ENCODE measurements around the gene PRCC. TPM values are rescaled to one million over a fixed set of nuclear protein-coding genes. Genes with fewer than 3 reads are reported as not detected.

Gene PRCC
- polyA plus RNA-seq, 1 donor (not counting 4 experiments of a cell fraction or from before 2014, with no cell fraction given): 40.4 TPM

GRCh38 chr1:156815961-156816422 is 48.7 kb downstream of the PRCC start:
- TF ChIP-seq CTCF (optimal IDR thresholded peaks at IDR 0.05 in 1 of 3, IDR thresholded peaks at IDR 0.05 in 1 of 3, conservative IDR thresholded peaks at IDR 0.05 in 1 of 3; ENCODE audit: extremely low read depth in 1 of 3, insufficient read depth in 2 of 3, low read length in 3 of 3) (no peak), EZH2 (IDR thresholded peaks at IDR 0.05; ENCODE audit: low read length) (no peak)
- no peak for DNase-seq (ENCODE audit: low read depth, low spot score)
- no peaks in the 10 kb centered on the region for H3K9me1 ChIP-seq (ENCODE audit: control insufficient read depth, extremely low read depth, insufficient read depth, low read length)
- H3K4me1 ChIP-seq (ENCODE audit: control insufficient read depth, extremely low read depth, insufficient read depth, low read length): peaks cover 48% of the 10 kb centered on the region
- dilution Hi-C loops (cut with MboI; ENCODE audit: extremely low pct_ligation_motif_present, low sequenced_read_pairs): no loop called here
- H3K27me3 ChIP-seq (ENCODE audit: control insufficient read depth, extremely low read depth, insufficient read depth, low read length): no peaks in the 10 kb centered on the region
- H3K36me3 ChIP-seq (ENCODE audit: control insufficient read depth in 2 of 2, extremely low read depth in 1 of 2, insufficient read depth in 2 of 2, low read length in 2 of 2): no peaks in the 10 kb centered on the region
- no peak for FAIRE-seq
- H3K4me2 ChIP-seq (ENCODE audit: control insufficient read depth, extremely low read depth, insufficient read depth, low read depth, low read length): peak overlapping the region; percentile 60
- no peak overlapping the region for H2AFZ ChIP-seq (ENCODE audit: control insufficient read depth, low read length)
- peak overlapping the region; percentile 65 for H3K27ac ChIP-seq (ENCODE audit: control insufficient read depth, insufficient read depth, low read length)
- peak overlapping the region in 1 of 3 experiments; percentile 21 for H3K4me3 ChIP-seq (ENCODE audit: control insufficient read depth in 2 of 3, extremely low read depth in 1 of 3, insufficient read depth in 2 of 3, low read depth in 1 of 3, low read length in 3 of 3)
- no peaks in the 10 kb centered on the region for H3K9me3 ChIP-seq (ENCODE audit: control insufficient read depth, low read depth, low read length)
- peak overlapping the region; percentile 13 for H3K9ac ChIP-seq (ENCODE audit: control insufficient read depth, extremely low read depth, insufficient read depth, low read length)
- no peaks in the 10 kb centered on the region for H3K79me2 ChIP-seq (ENCODE audit: control insufficient read depth, insufficient read depth, low read length)
- no peaks in the 10 kb centered on the region for H4K20me1 ChIP-seq (ENCODE audit: control insufficient read depth, extremely low read depth, insufficient read depth, low read length)

GRCh38 chr1:156816561-156817328 is 49.4 kb downstream of the PRCC start, which contains the start of gene SH2D2A:
TSS of gene SH2D2A (minus strand) at chr1:156816848. CDS start at chr1:156816708, 140 bp downstream.
- Histone ChIP-seq H3K4me1 (ENCODE audit: control insufficient read depth, extremely low read depth, insufficient read depth, low read length) (peaks cover 48% of the 10 kb centered on the region), H3K4me3 (ENCODE audit: control insufficient read depth in 2 of 3, extremely low read depth in 1 of 3, insufficient read depth in 2 of 3, low read depth in 1 of 3, low read length in 3 of 3) (peak within 1 kb of the TSS in 1 of 3 experiments; percentile 21), H3K9me3 (ENCODE audit: control insufficient read depth, low read depth, low read length) (no peaks in the 10 kb centered on the region), H3K27me3 (ENCODE audit: control insufficient read depth, extremely low read depth, insufficient read depth, low read length) (no peaks in the 10 kb centered on the region), H3K79me2 (ENCODE audit: control insufficient read depth, insufficient read depth, low read length) (no peaks in the 10 kb centered on the region), H3K36me3 (ENCODE audit: control insufficient read depth in 2 of 2, extremely low read depth in 1 of 2, insufficient read depth in 2 of 2, low read length in 2 of 2) (no peaks in the 10 kb centered on the region), H4K20me1 (ENCODE audit: control insufficient read depth, extremely low read depth, insufficient read depth, low read length) (no peaks in the 10 kb centered on the region), H3K27ac (ENCODE audit: control insufficient read depth, insufficient read depth, low read length) (peak within 1 kb of the TSS; percentile 65), H3K9ac (ENCODE audit: control insufficient read depth, extremely low read depth, insufficient read depth, low read length) (peak within 1 kb of the TSS; percentile 13), H3K9me1 (ENCODE audit: control insufficient read depth, extremely low read depth, insufficient read depth, low read length) (no peaks in the 10 kb centered on the region), H2AFZ (ENCODE audit: control insufficient read depth, low read length) (peak within 1 kb of the TSS; percentile 68), H3K4me2 (ENCODE audit: control insufficient read depth, extremely low read depth, insufficient read depth, low read depth, low read length) (peak within 1 kb of the TSS; percentile 60)
- no peak for TF ChIP-seq EZH2 (IDR thresholded peaks at IDR 0.05; ENCODE audit: low read length)
- TF ChIP-seq CTCF (optimal IDR thresholded peaks at IDR 0.05 in 1 of 3, IDR thresholded peaks at IDR 0.05 in 1 of 3, conservative IDR thresholded peaks at IDR 0.05 in 1 of 3; ENCODE audit: extremely low read depth in 1 of 3, insufficient read depth in 2 of 3, low read length in 3 of 3): no peak
- FAIRE-seq (peak; percentile 60), DNase-seq (ENCODE audit: low read depth, low spot score) (peak; percentile 66)
- dilution Hi-C loops (cut with MboI; ENCODE audit: extremely low pct_ligation_motif_present, low sequenced_read_pairs): no loop called here

Measured in keratinocyte (primary cell).